Measurements from ENCODE around the gene COG6. TPM values are rescaled to one million over a fixed set of nuclear protein-coding genes. Genes with fewer than 3 reads are reported as not detected.
A peak's percentile ranks its signal among the peaks of the same experiment; 100 is the strongest.

Gene COG6
- total RNA-seq, 1 experiment from 2014 or later: 9.0 TPM

DNA sequence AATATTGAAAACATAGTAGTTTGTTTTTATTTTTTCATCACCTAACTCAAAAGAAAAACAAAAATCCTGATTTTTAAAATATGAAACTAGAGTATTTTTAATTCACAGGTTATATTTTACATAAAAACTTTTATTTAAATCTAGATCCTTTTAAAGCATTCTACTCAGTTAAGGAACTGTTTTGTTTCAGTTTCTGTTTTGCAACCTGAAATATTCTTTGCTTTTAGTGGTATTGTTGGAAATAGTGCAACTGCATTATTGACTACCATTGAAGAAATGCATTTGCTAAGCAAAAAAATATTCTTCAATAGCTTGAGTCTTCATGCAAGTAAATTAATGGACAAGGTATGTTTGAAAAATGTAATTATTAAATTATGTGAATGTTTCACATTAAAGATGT, 43.8 kb downstream of the COG6 start:
- Histone ChIP-seq H3K4me3 (ENCODE audit: insufficient read depth, low read depth, low read length) (no peak overlapping the region), H3K36me3 (replicated peaks; ENCODE audit: control insufficient read depth, insufficient read depth, low read length) (no peaks in the 10 kb centered on the region), H3K27me3 (ENCODE audit: control insufficient read depth, insufficient read depth, low read length) (no peaks in the 10 kb centered on the region)
- no peak for DNase-seq

DNA sequence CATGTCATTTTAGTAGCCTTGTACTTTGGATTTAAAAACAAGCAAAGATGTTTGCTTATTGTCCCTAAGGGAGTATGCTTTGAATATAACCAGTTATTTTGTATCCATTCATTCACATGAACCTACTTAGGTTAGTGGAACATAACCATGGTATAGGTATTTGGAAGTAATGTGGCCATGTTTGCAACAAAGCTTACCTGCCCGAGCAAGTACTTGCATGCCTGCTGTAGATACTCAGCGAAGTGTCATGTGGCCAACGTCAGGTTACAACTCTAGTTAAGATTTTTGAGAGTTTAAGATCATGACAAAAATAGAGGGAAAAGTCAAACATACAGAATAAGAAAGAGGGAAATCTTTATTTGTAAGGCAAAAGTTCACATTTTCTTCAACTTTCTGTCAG, 57.2 kb downstream of the COG6 start:
- H3K36me3 ChIP-seq (replicated peaks; ENCODE audit: control insufficient read depth, insufficient read depth, low read length): no peaks in the 10 kb centered on the region
- H3K27me3 ChIP-seq (ENCODE audit: control insufficient read depth, insufficient read depth, low read length): no peaks in the 10 kb centered on the region
- DNase-seq: no peak
- H3K4me3 ChIP-seq (ENCODE audit: insufficient read depth, low read depth, low read length): no peak overlapping the region

DNA sequence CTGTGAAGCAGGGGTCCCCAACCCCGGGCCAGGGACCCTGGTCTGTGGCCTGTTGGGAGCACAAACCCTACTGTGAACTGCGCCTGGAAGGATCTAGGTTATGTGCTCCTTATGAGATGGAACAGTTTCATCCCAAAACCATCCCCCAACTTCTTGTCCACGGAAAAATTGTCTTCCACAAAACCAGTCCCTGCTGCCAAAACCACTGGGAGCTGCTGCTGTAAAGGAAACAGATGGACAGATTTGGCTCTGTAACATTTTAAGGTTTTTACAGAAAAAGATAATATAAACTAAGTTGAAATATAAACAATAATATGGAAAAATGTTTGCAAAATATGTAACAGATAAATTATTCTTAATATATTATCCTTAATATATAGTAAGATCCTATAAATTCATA, 73.7 kb downstream of the COG6 start:
- no peaks in the 10 kb centered on the region for H3K36me3 ChIP-seq (replicated peaks; ENCODE audit: control insufficient read depth, insufficient read depth, low read length)
- H3K27me3 ChIP-seq (ENCODE audit: control insufficient read depth, insufficient read depth, low read length): no peaks in the 10 kb centered on the region
- DNase-seq: no peak
- H3K4me3 ChIP-seq (ENCODE audit: insufficient read depth, low read depth, low read length): no peak overlapping the region

- no peaks in the 10 kb centered on the region for H3K36me3 ChIP-seq (replicated peaks; ENCODE audit: control insufficient read depth, insufficient read depth, low read length)
- no peak overlapping the region for H3K4me3 ChIP-seq (ENCODE audit: insufficient read depth, low read depth, low read length)
- H3K27me3 ChIP-seq (ENCODE audit: control insufficient read depth, insufficient read depth, low read length): no peaks in the 10 kb centered on the region
- no peak for DNase-seq
Observed at GRCh38 chr13:39734952-39735351, 79.5 kb downstream of the COG6 start.

DNA sequence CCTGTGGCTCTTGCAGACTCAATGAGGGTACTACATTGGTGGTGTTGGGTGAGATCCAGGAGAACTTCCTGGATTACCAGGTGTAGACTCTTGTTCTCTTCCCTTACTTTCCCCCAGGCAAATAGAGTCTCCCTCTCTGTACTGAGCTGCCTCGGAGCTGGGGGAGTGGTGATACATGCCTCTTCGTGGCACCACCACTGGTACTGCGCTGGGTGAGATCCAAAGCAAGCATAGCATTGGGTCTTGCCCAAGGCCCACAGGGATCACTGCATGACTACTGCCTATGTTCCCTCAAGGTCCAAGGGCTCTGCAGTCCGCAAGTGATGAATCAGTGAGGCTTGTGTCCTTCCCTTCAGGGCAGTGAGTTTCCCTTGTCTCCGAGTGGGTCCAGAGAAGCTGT, 81.6 kb downstream of the COG6 start:
- Histone ChIP-seq H3K36me3 (replicated peaks; ENCODE audit: control insufficient read depth, insufficient read depth, low read length) (no peaks in the 10 kb centered on the region), H3K27me3 (ENCODE audit: control insufficient read depth, insufficient read depth, low read length) (no peaks in the 10 kb centered on the region)
- DNase-seq: no peak

GRCh38 chr13:39740761-39741160, 85.3 kb downstream of the COG6 start:
- H3K27me3 ChIP-seq (ENCODE audit: control insufficient read depth, insufficient read depth, low read length): no peaks in the 10 kb centered on the region
- H3K36me3 ChIP-seq (replicated peaks; ENCODE audit: control insufficient read depth, insufficient read depth, low read length): no peaks in the 10 kb centered on the region
- no peak for DNase-seq

More for the DNA sequence above, 81.6 kb downstream of the COG6 start:
- H3K4me3 ChIP-seq (ENCODE audit: insufficient read depth, low read depth, low read length): no peak overlapping the region

GRCh38 chr13:39748961-39749360, 93.5 kb downstream of the COG6 start:
- H3K36me3 ChIP-seq (replicated peaks; ENCODE audit: control insufficient read depth, insufficient read depth, low read length): no peaks in the 10 kb centered on the region
- no peaks in the 10 kb centered on the region; the same call in 1 of the 2 replicates for H3K27me3 ChIP-seq (ENCODE audit: control insufficient read depth, insufficient read depth, low read length)
- no peak for DNase-seq
- no peak overlapping the region for H3K4me3 ChIP-seq (ENCODE audit: insufficient read depth, low read depth, low read length)

More at GRCh38 chr13:39740761-39741160, 85.3 kb downstream of the COG6 start:
- H3K4me3 ChIP-seq (ENCODE audit: insufficient read depth, low read depth, low read length): no peak overlapping the region

DNA sequence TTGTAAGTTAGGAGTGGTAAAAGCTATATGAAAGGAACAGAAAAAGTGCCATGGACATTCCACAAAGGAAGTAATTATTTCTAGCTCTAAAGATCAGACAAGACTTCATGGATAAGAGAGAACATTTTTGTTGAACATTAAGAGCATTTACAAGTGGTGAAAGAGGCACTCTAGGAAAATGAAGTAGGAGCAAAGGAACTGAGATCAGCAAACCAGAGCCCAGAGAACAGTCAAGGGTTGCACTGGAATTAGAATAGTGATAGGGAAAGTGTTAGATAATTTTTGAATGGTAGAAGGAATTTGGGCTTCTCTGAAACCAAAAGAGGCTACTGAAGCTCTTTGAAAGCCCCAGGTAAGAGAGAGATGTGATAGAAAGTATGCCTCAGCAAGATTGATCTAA, 94.1 kb downstream of the COG6 start:
- DNase-seq: no peak

GRCh38 chr13:39751805-39752204, 96.3 kb downstream of the COG6 start:
- no peak overlapping the region for H3K4me3 ChIP-seq (ENCODE audit: insufficient read depth, low read depth, low read length)
- no peaks in the 10 kb centered on the region for H3K36me3 ChIP-seq (replicated peaks; ENCODE audit: control insufficient read depth, insufficient read depth, low read length)
- DNase-seq: no peak
- H3K27me3 ChIP-seq (ENCODE audit: control insufficient read depth, insufficient read depth, low read length): no peaks in the 10 kb centered on the region; the same call in 1 of the 2 replicates

More for the DNA sequence above, 94.1 kb downstream of the COG6 start:
- Histone ChIP-seq H3K36me3 (replicated peaks; ENCODE audit: control insufficient read depth, insufficient read depth, low read length) (no peaks in the 10 kb centered on the region), H3K27me3 (ENCODE audit: control insufficient read depth, insufficient read depth, low read length) (no peaks in the 10 kb centered on the region; the same call in 1 of the 2 replicates), H3K4me3 (ENCODE audit: insufficient read depth, low read depth, low read length) (no peak overlapping the region)

DNA sequence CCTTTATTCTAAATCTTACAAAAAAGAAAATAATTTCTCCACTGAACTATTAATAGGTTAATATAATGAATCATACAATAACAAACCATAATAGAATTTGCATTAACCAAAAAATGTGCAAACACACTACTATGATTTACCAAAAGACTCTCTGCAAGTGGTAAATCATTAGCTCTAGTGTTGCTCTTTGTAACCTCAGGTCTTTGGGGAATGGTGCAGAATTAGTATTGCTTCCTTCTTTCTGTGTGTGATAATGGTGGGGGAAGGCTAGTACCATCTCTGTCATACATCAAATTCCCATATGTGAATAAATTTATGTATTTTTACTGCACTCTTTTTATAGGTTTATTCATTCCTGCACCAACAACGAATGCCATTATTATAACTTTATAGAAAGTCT, 105.1 kb downstream of the COG6 start:
- no peaks in the 10 kb centered on the region for H3K27me3 ChIP-seq (ENCODE audit: control insufficient read depth, insufficient read depth, low read length)
- no peaks in the 10 kb centered on the region for H3K36me3 ChIP-seq (replicated peaks; ENCODE audit: control insufficient read depth, insufficient read depth, low read length)
- DNase-seq: no peak
- H3K4me3 ChIP-seq (ENCODE audit: insufficient read depth, low read depth, low read length): no peak overlapping the region

DNA sequence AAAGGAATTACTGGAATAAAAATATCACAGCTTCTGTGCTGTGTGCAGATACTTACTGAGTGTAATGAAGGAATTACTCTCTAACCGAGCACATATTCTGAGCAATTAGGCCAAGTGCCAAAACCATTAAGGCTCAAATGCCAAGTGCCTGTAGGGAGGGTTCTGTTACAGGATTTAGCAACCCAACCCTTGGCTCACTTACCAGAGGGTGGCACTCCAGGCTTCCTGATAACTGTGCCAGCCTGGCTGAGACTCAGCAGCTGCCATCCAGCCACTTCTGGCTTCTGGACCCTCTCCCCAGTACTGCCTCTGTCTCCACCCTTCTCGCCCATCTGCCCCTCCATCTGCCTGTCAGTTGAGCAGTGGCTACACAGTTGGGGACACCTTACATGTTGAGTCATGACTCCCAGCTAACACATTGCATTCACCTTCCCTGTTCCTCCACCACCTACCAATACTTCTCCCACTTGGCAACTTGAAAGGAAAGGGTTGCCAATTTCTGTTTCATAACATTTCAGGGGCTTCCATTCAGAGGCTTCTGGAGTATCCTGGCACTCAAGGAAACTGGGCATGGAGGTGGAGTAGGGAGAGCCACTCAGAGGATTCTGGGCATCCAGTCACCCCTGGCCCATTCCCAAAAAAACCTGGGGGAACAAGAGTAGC, 110.5 kb downstream of the COG6 start:
- Histone ChIP-seq H3K36me3 (replicated peaks; ENCODE audit: control insufficient read depth, insufficient read depth, low read length) (no peaks in the 10 kb centered on the region), H3K27me3 (ENCODE audit: control insufficient read depth, insufficient read depth, low read length) (no peaks in the 10 kb centered on the region; the same call in 1 of the 2 replicates), H3K4me3 (ENCODE audit: insufficient read depth, low read depth, low read length) (no peak overlapping the region)
- DNase-seq: peak; percentile 38

GRCh38 chr13:39766464-39767158, 111.1 kb downstream of the COG6 start:
- H3K36me3 ChIP-seq (replicated peaks; ENCODE audit: control insufficient read depth, insufficient read depth, low read length): no peaks in the 10 kb centered on the region
- no peak overlapping the region for H3K4me3 ChIP-seq (ENCODE audit: insufficient read depth, low read depth, low read length)
- H3K27me3 ChIP-seq (ENCODE audit: control insufficient read depth, insufficient read depth, low read length): no peaks in the 10 kb centered on the region; the same call in 1 of the 2 replicates
- DNase-seq: no peak

GRCh38 chr13:39767791-39768517, 112.5 kb downstream of the COG6 start:
- peak; percentile 26 for DNase-seq
- Histone ChIP-seq H3K27me3 (ENCODE audit: control insufficient read depth, insufficient read depth, low read length) (no peaks in the 10 kb centered on the region; the same call in 1 of the 2 replicates), H3K4me3 (ENCODE audit: insufficient read depth, low read depth, low read length) (no peak overlapping the region), H3K36me3 (replicated peaks; ENCODE audit: control insufficient read depth, insufficient read depth, low read length) (no peaks in the 10 kb centered on the region)

DNA sequence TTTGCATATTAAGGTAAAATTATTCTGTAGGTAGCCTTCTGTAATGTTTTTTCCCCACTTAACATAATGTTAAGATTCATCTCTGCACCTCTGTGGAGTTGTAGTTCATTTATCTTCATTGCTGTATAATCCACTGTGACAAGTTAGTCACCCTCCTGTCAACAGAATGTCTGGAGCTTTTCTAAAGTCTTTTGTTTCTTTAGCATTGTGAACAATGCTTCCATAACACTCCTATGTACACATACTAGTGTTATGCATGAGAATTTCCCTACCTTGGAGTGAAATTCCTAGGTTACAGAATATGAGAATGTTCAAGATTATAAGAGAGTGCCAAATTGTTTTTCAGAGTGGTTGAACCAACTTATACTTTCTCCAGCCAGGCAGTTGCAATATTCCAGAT, 113.5 kb downstream of the COG6 start:
- Histone ChIP-seq H3K4me3 (ENCODE audit: insufficient read depth, low read depth, low read length) (no peak overlapping the region), H3K27me3 (ENCODE audit: control insufficient read depth, insufficient read depth, low read length) (no peaks in the 10 kb centered on the region; the same call in 1 of the 2 replicates), H3K36me3 (replicated peaks; ENCODE audit: control insufficient read depth, insufficient read depth, low read length) (no peaks in the 10 kb centered on the region)
- no peak for DNase-seq

Measured in H7 (cell line).